Parathyroid adenoma (tissue), 2 donors: Measurements from ENCODE around the gene PACS1.

Source experiments
- H2AFZ ChIP-seq: fragments of 300-600 bp; sonication (generic); one replicate; pipeline ENCODE4 v1.7.0; 2017; ENCODE audit warnings: antibody characterized with exemption, mild to moderate bottlenecking
- H3K27ac ChIP-seq: fragments of 300-600 bp; sonication (generic); one replicate; pipeline ENCODE4 v1.7.0; 2017
- H3K27me3 ChIP-seq: fragments of 300-600 bp; sonication (generic); one replicate; pipeline ENCODE4 v1.7.0; 2017; ENCODE audit warnings: low read length; ENCODE audit not compliant: control insufficient read depth, insufficient read depth
- H3K36me3 ChIP-seq: fragments of 300-600 bp; sonication (generic); one replicate; pipeline ENCODE4 v1.7.0; 2017; ENCODE audit warnings: low read length; ENCODE audit not compliant: control insufficient read depth, insufficient read depth
- H3K4me1 ChIP-seq: fragments of 300-600 bp; sonication (generic); one replicate; pipeline ENCODE4 v1.7.0; 2017; ENCODE audit warnings: control low read depth
- H3K4me2 ChIP-seq: fragments of 300-600 bp; sonication (generic); one replicate; pipeline ENCODE4 v1.7.0; 2017; ENCODE audit warnings: low read length
- H3K4me3 ChIP-seq: fragments of 300-600 bp; sonication (generic); one replicate; pipeline ENCODE4 v1.7.0; 2017; ENCODE audit warnings: low read depth, low read length
- H3K79me2 ChIP-seq: fragments of 300-600 bp; sonication (generic); one replicate; pipeline ENCODE4 v1.7.0; 2017; ENCODE audit warnings: control low read depth
- H3K9ac ChIP-seq: fragments of 300-600 bp; sonication (generic); one replicate; pipeline ENCODE4 v1.7.0; 2017; ENCODE audit warnings: mild to moderate bottlenecking
- H3K9me3 ChIP-seq: fragments of 300-600 bp; sonication (generic); one replicate; pipeline ENCODE4 v1.7.0; 2017; ENCODE audit warnings: low read length; ENCODE audit not compliant: control insufficient read depth
- TF ChIP-seq, protein P1 (sequence below): fragments of 300-600 bp; sonication (generic); IDR thresholded peaks from one replicate; pipeline ENCODE4 v1.7.0; 2017; ENCODE audit warnings: antibody characterized with exemption, mild to moderate bottlenecking
- donor health status: primary hyperparathyroidism.

Gene PACS1

DNA sequence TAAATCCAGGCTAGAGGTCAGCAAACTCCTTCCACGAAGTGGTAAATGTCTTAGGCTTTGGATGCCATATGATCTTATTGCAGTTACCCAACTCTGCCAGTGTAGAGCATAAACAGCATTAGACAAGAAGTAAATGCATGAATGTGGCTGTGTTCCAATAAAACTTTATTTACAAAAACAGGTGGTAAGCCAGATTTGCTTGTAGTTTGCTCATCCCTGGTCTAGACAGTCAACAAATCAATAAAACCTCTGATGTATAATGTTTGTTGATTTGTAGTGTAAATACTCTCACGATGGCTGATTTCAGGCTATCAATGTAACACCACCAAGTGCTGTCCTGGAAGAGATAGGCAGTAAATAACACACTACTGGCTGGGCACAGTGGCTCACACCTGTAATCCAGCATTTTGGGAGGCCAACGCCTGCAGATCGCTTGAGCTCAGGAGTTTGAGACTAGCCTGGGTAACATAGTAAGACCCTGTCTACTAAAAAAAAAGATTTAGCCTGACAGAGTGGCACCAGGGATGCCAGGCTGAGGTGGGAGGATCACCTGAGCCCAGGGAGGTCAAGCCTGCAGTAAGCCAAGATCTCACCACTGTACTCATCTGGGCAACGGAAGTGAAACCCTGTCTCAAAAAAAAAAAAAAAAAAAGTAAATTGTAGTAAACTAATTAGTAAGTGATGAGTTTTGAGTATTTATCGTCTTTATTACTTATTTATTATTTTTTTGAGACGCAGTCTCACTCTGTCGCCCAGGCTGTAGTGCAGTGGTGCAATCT is 36.9 kb upstream of the PACS1 start:
- H3K4me3 ChIP-seq = no peak overlapping the region
- H3K4me1 ChIP-seq = no peaks in the 10 kb centered on the region
- no peaks in the 10 kb centered on the region for H3K79me2 ChIP-seq
- H3K4me2 ChIP-seq = no peak overlapping the region
- H3K27me3 ChIP-seq = no peaks in the 10 kb centered on the region
- H2AFZ ChIP-seq = no peak overlapping the region
- no peak overlapping the region for H3K9ac ChIP-seq
- H3K36me3 ChIP-seq = no peaks in the 10 kb centered on the region
- TF ChIP-seq, protein P1, sequence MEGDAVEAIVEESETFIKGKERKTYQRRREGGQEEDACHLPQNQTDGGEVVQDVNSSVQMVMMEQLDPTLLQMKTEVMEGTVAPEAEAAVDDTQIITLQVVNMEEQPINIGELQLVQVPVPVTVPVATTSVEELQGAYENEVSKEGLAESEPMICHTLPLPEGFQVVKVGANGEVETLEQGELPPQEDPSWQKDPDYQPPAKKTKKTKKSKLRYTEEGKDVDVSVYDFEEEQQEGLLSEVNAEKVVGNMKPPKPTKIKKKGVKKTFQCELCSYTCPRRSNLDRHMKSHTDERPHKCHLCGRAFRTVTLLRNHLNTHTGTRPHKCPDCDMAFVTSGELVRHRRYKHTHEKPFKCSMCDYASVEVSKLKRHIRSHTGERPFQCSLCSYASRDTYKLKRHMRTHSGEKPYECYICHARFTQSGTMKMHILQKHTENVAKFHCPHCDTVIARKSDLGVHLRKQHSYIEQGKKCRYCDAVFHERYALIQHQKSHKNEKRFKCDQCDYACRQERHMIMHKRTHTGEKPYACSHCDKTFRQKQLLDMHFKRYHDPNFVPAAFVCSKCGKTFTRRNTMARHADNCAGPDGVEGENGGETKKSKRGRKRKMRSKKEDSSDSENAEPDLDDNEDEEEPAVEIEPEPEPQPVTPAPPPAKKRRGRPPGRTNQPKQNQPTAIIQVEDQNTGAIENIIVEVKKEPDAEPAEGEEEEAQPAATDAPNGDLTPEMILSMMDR = no peak
- no peak overlapping the region for H3K27ac ChIP-seq
- no peaks in the 10 kb centered on the region for H3K9me3 ChIP-seq

DNA sequence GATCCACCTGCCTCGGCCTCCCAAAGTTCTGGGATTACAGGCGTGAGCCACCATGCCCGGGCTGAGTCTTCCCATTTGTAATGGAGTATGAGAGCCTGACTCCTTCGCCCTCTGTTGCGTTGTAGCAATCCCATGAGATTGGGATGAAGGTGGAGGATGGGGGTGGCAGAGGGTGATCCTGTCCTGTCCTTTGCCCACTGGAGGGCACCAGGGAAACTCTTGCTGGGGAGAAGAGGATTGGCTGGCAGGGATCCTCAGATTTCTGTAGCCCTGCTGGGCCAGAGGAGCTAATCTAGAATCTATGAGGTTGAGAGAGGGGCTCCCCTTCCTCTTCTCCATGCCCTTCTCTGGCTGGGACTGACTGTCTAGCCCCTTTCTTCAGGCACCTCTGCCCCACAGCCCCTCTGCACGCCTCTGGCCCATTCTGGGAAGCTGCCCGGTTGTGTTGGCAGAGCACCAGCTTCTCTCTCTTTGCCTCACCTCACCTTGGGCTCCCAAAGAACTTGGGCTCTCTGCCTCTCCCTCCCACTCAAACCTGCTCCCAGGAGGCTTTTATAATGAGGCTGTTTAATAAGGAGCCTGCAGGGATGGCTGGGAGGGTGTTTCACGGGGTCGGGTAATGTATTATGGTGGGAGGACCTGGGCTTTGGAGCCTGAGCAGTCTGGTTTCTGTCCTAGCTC is 34.3 kb upstream of the PACS1 start:
- H3K4me3 ChIP-seq = no peak overlapping the region
- H3K4me1 ChIP-seq = no peaks in the 10 kb centered on the region
- H3K27ac ChIP-seq = no peak overlapping the region
- TF ChIP-seq, protein P1 = no peak
- H3K79me2 ChIP-seq = no peaks in the 10 kb centered on the region
- H2AFZ ChIP-seq = peak overlapping the region; percentile 38
- H3K27me3 ChIP-seq = no peaks in the 10 kb centered on the region
- no peaks in the 10 kb centered on the region for H3K9me3 ChIP-seq
- no peak overlapping the region for H3K9ac ChIP-seq
- no peak overlapping the region for H3K4me2 ChIP-seq
- H3K36me3 ChIP-seq = no peaks in the 10 kb centered on the region

DNA sequence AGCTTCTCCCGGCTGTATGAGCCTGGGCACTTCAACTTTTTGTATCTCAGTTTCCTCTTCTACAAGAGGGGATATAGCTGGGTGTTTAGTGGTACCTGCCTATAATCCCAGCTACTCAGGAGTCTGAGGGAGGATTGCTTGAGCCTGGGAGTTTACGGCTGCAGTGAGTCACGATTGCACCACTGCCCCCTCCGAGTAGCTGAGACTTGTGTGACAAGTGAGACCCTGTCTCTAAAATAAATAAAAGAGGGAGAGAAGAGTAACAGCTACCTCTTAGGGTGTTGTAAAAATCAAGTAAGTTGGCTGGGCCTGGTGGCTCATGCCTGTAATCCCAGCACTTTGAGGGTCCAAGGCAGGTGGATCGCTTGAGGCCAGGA is 33.8 kb upstream of the PACS1 start:
- Histone ChIP-seq H3K4me3 (no peak overlapping the region), H3K4me1 (no peaks in the 10 kb centered on the region), H3K9me3 (no peaks in the 10 kb centered on the region), H3K36me3 (no peaks in the 10 kb centered on the region), H3K27me3 (no peaks in the 10 kb centered on the region), H3K79me2 (no peaks in the 10 kb centered on the region), H2AFZ (no peak overlapping the region), H3K9ac (no peak overlapping the region), H3K4me2 (no peak overlapping the region), H3K27ac (no peak overlapping the region)
- TF ChIP-seq, protein P1 = no peak

DNA sequence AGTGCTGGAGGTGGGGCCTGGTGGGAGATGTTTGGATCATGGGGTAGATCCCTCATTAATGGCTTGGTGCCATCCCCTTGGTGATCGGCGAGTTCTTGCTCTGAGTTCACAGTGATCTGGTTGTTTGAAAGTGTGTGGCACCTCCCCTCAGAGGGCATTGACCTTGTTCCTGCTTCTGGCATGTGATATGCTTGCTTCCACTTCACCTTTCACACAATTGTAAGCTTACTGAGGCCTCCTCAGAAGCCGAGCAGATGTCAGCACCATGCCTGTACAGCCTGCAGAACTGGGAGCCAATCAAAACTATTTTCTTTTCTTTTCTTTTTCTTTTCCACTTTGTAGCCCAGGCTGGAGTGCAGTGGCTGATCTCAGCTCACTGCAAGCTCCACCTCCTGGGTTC is 32.7 kb upstream of the PACS1 start:
- Histone ChIP-seq H3K4me3 (no peak overlapping the region), H3K79me2 (no peaks in the 10 kb centered on the region), H3K4me2 (no peak overlapping the region), H2AFZ (no peak overlapping the region), H3K36me3 (no peaks in the 10 kb centered on the region), H3K4me1 (no peaks in the 10 kb centered on the region), H3K27ac (no peak overlapping the region), H3K9ac (no peak overlapping the region), H3K27me3 (no peaks in the 10 kb centered on the region), H3K9me3 (no peaks in the 10 kb centered on the region)
- TF ChIP-seq, protein P1 = no peak
